GM12878 (cell line): Measurements from ENCODE around the gene CHMP3. TPM values are rescaled to one million over a fixed set of nuclear protein-coding genes. Genes with fewer than 3 reads are reported as not detected.

Experiments
- ATAC-seq: fragments of 200-7000 bp; cut with Tn5 transposase; 3 replicates; pipeline ENCODE4 v1.9.1; 2020; ENCODE audit warnings: mild to moderate bottlenecking, moderate library complexity
- BruUV-seq: library from RNA; stranded (reverse); fragments of 400-500 nt; replicated peaks from 2 replicates; lab custom pipeline; 2021; lab: Mats Ljungman, UMichigan
- CTCF ChIA-PET: fragments of 300-600 bp; sonication (Branson Sonifier 250); formaldehyde crosslinking; extraction: SDS; loops from one replicate; lab custom pipeline; 2021; ENCODE audit warnings: inconsistent platforms; lab: Yijun Ruan, JAX
- POLR2A ChIA-PET: fragments of 350-600 bp; formaldehyde crosslinking; extraction: SDS; loops from one replicate; lab custom pipeline; 2021; ENCODE audit warnings: inconsistent platforms; lab: Charles Lee
- RAD21 ChIA-PET: fragments of 300-600 bp; sonication (Branson Sonifier 250); formaldehyde crosslinking; loops from one replicate; lab custom pipeline; 2023; ENCODE audit warnings: antibody characterized with exemption; ENCODE audit not compliant: unreplicated experiment; lab: Charles Lee
- SMC1A ChIA-PET: fragments of 300-600 bp; sonication (Branson Sonifier 250); formaldehyde crosslinking; loops from one replicate; lab custom pipeline; 2023; ENCODE audit not compliant: unreplicated experiment, uncharacterized antibody; lab: Charles Lee
- DNase-seq: peaks from one replicate; pipeline ENCODE4 v3.0.0-alpha.2; 2011; ENCODE audit warnings: low read depth, low spot score
- FAIRE-seq: peaks from 3 replicates; lab custom pipeline; 2011; peaks lifted over from hg19 to GRCh38; lab: Jason Lieb, UNC
- H2AFZ ChIP-seq: 2 replicates; pipeline ENCODE4 v1.6.0; 2011; ENCODE audit warnings: low read depth, low read length, control low read depth; ENCODE audit not compliant: control insufficient read depth
- H3K27ac ChIP-seq: 2 replicates; pipeline ENCODE4 v1.5.1; 2011; ENCODE audit warnings: control low read depth; ENCODE audit not compliant: control insufficient read depth, insufficient read depth
- H3K27me3 ChIP-seq, 2 experiments: replicated peaks in 1 of 2; 2 replicates each; pipeline versions ENCODE4 v1.6.0 to v1.6.1; 2011; ENCODE audit warnings: low read length in 1 of 2; ENCODE audit not compliant: control insufficient read depth in 2 of 2, insufficient read depth in 2 of 2
- H3K36me3 ChIP-seq, 2 experiments: 2 replicates each; pipeline ENCODE4 v1.5.1; 2011; ENCODE audit warnings: low read length in 1 of 2; ENCODE audit not compliant: control insufficient read depth in 2 of 2, insufficient read depth in 2 of 2
- H3K4me1 ChIP-seq: 2 replicates; pipeline ENCODE4 v1.6.1; 2011; ENCODE audit warnings: mild to moderate bottlenecking, low read length, moderate library complexity, mixed read lengths; ENCODE audit not compliant: control insufficient read depth, insufficient read depth
- H3K4me2 ChIP-seq: 2 replicates; pipeline ENCODE4 v1.6.0; 2011; ENCODE audit warnings: control low read depth; ENCODE audit not compliant: control insufficient read depth, insufficient read depth
- H3K4me3 ChIP-seq: fragments of 200-600 bp; sonication (generic); 2 replicates; pipeline ENCODE4 v1.5.1; 2016
- H3K79me2 ChIP-seq: 2 replicates; pipeline ENCODE4 v1.6.0; 2011; ENCODE audit warnings: low read length; ENCODE audit not compliant: control insufficient read depth, insufficient read depth
- H3K9ac ChIP-seq: 2 replicates; pipeline ENCODE4 v1.8.0; 2011; ENCODE audit warnings: low read length, control low read depth, mixed read lengths; ENCODE audit not compliant: control insufficient read depth, insufficient read depth
- H3K9me3 ChIP-seq: replicated peaks from 3 replicates; pipeline ENCODE4 v1.5.1; 2011; ENCODE audit warnings: mild to moderate bottlenecking, low read length; ENCODE audit not compliant: control insufficient read depth, insufficient read depth
- H4K20me1 ChIP-seq: 2 replicates; pipeline ENCODE4 v1.6.0; 2011; ENCODE audit not compliant: control insufficient read depth, insufficient read depth
- BCLAF1 ChIP-seq: fragments of 450-650 bp; IDR thresholded peaks from 2 replicates; pipeline ENCODE4 v1.6.1; 2017; ENCODE audit warnings: antibody characterized with exemption, mild to moderate bottlenecking, moderate library complexity
- CBX3 ChIP-seq: fragments of 200-600 bp; sonication (generic); IDR thresholded peaks from 2 replicates; pipeline ENCODE4 v1.6.1; 2016; ENCODE audit warnings: low read depth, borderline replicate concordance
- CBX5 ChIP-seq: sonication (generic); IDR thresholded peaks from 2 replicates; pipeline ENCODE4 v1.6.1; 2016; ENCODE audit warnings: low read depth, moderate library complexity, mild to moderate bottlenecking, inconsistent platforms
- HCFC1 ChIP-seq: fragments of 150-350 bp; IDR thresholded peaks from 2 replicates; pipeline ENCODE4 v1.6.1; 2014; ENCODE audit warnings: low read length
- HDGF ChIP-seq: fragments of 450-650 bp; IDR thresholded peaks from 2 replicates; pipeline ENCODE4 v1.6.1; 2016; ENCODE audit warnings: antibody characterized with exemption
- MEF2A ChIP-seq: IDR thresholded peaks from 2 replicates; pipeline ENCODE4 v1.6.1; 2011; ENCODE audit warnings: low read depth, mild to moderate bottlenecking, low read length, moderate library complexity; ENCODE audit not compliant: insufficient read depth
- NFXL1 ChIP-seq: fragments of 450-650 bp; IDR thresholded peaks from 2 replicates; pipeline ENCODE4 v1.6.1; 2017; ENCODE audit warnings: antibody characterized with exemption, mild to moderate bottlenecking, borderline replicate concordance
- TCF12 ChIP-seq: IDR thresholded peaks from 2 replicates; pipeline ENCODE4 v1.6.1; 2011; ENCODE audit warnings: low read depth, mild to moderate bottlenecking, low read length
- ZBED1 ChIP-seq: IDR thresholded peaks from 2 replicates; pipeline ENCODE4 v1.6.1; 2016; ENCODE audit warnings: borderline replicate concordance
- ZNF24 ChIP-seq: fragments of 450-650 bp; IDR thresholded peaks from 2 replicates; pipeline ENCODE4 v1.6.1; 2017; ENCODE audit warnings: antibody characterized with exemption, mild to moderate bottlenecking
- WGBS: methylation state at CpG from one replicate; pipeline ENCODE4 v1.1.6; 2016; ENCODE audit warnings: low lambda C conversion rate; ENCODE audit not compliant: insufficient replicate concordance, insufficient coverage; ENCODE audit errors: missing lambda C conversion rate; 5-methylcytosine and 5-hydroxymethylcytosine counted together
- in situ Hi-C: fragments of 300-500 bp; cut with MboI; formaldehyde crosslinking; loops from 9 replicates; pipeline ENCODE4 v1.14.3; 2018; ENCODE audit warnings: mixed read lengths
- intact Hi-C: fragments of 100-400 bp; cut with micrococcal nuclease; formaldehyde crosslinking; loops from one replicate; pipeline ENCODE4 v1.14.2; 2022; ENCODE audit not compliant: unreplicated experiment
- polyA plus RNA-seq, 11 experiments: library from polyadenylated mRNA; depleted of rRNA in 4 of 11; unstranded in 6 of 11; stranded (reverse) in 5 of 11; fragments of >200 nt; fragmentation: Nextera tagmentation in 4 of 11; fragmentation: Illumina TruSeq in 1 of 11; extraction: Ambion mirVana in 4 of 11; extraction: Trizol in 1 of 11; gene quantifications; 1 replicate in 1 of 11; 2 replicates in 10 of 11; pipeline versions ENCODE4 v1.2.1 to v1.2.3, GENCODE V29; 2011 to 2016; ENCODE audit warnings: inconsistent platforms in 2 of 11, missing spikeins in 2 of 11, low read depth in 1 of 11
- total RNA-seq, 4 experiments: library from RNA; depleted of rRNA in 3 of 4; stranded (reverse); fragments of >200 nt in 3 of 4; fragmentation: Illumina TruSeq in 1 of 4; extraction: Trizol in 1 of 4; gene quantifications; 2 replicates each; pipeline versions ENCODE4 v1.2.1 to v1.2.3, GENCODE V29; 2013 to 2021
- TF ChIP-seq, protein P1 (sequence below): IDR thresholded peaks from 2 replicates; pipeline ENCODE4 v1.6.1; 2012; ENCODE audit warnings: mild to moderate bottlenecking, low read depth, low read length
- TF ChIP-seq, protein P2 (sequence below): fragments of 150-350 bp; IDR thresholded peaks from 2 replicates; pipeline ENCODE4 v1.6.1; 2016; ENCODE audit warnings: low read depth, low read length

The CHMP3 gene
- total and polyA plus RNA-seq, 10 of the 15 experiments (the other 5 are each of a cell fraction or from before 2014, with no cell fraction given), result 22.5 to 56.8 (median 32.5) TPM

- FAIRE-seq (no peak), ATAC-seq (no peak), DNase-seq (no peak)
- TF ChIP-seq ZNF24, result no peak
- no peak for TF ChIP-seq NFXL1
- no peak for TF ChIP-seq CBX5
- no peak for TF ChIP-seq BCLAF1
- TF ChIP-seq, protein P1, sequence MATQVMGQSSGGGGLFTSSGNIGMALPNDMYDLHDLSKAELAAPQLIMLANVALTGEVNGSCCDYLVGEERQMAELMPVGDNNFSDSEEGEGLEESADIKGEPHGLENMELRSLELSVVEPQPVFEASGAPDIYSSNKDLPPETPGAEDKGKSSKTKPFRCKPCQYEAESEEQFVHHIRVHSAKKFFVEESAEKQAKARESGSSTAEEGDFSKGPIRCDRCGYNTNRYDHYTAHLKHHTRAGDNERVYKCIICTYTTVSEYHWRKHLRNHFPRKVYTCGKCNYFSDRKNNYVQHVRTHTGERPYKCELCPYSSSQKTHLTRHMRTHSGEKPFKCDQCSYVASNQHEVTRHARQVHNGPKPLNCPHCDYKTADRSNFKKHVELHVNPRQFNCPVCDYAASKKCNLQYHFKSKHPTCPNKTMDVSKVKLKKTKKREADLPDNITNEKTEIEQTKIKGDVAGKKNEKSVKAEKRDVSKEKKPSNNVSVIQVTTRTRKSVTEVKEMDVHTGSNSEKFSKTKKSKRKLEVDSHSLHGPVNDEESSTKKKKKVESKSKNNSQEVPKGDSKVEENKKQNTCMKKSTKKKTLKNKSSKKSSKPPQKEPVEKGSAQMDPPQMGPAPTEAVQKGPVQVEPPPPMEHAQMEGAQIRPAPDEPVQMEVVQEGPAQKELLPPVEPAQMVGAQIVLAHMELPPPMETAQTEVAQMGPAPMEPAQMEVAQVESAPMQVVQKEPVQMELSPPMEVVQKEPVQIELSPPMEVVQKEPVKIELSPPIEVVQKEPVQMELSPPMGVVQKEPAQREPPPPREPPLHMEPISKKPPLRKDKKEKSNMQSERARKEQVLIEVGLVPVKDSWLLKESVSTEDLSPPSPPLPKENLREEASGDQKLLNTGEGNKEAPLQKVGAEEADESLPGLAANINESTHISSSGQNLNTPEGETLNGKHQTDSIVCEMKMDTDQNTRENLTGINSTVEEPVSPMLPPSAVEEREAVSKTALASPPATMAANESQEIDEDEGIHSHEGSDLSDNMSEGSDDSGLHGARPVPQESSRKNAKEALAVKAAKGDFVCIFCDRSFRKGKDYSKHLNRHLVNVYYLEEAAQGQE, result no peak
- TF ChIP-seq TCF12, result no peak
- no peak for TF ChIP-seq HDGF
- TF ChIP-seq, protein P2, sequence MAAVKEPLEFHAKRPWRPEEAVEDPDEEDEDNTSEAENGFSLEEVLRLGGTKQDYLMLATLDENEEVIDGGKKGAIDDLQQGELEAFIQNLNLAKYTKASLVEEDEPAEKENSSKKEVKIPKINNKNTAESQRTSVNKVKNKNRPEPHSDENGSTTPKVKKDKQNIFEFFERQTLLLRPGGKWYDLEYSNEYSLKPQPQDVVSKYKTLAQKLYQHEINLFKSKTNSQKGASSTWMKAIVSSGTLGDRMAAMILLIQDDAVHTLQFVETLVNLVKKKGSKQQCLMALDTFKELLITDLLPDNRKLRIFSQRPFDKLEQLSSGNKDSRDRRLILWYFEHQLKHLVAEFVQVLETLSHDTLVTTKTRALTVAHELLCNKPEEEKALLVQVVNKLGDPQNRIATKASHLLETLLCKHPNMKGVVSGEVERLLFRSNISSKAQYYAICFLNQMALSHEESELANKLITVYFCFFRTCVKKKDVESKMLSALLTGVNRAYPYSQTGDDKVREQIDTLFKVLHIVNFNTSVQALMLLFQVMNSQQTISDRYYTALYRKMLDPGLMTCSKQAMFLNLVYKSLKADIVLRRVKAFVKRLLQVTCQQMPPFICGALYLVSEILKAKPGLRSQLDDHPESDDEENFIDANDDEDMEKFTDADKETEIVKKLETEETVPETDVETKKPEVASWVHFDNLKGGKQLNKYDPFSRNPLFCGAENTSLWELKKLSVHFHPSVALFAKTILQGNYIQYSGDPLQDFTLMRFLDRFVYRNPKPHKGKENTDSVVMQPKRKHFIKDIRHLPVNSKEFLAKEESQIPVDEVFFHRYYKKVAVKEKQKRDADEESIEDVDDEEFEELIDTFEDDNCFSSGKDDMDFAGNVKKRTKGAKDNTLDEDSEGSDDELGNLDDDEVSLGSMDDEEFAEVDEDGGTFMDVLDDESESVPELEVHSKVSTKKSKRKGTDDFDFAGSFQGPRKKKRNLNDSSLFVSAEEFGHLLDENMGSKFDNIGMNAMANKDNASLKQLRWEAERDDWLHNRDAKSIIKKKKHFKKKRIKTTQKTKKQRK, result no peak
- TF ChIP-seq CBX3, result no peak
- no peak for TF ChIP-seq MEF2A
- TF ChIP-seq HCFC1, result no peak
- no peak for TF ChIP-seq ZBED1
- H3K27me3 ChIP-seq, result no peaks in the 10 kb centered on the region
- WGBS, result 100% methylated on average over 1 of the region's 1 CpG
- peaks cover 9 to 51% of the 10 kb centered on the region in 2 experiments for H3K36me3 ChIP-seq
- no peak overlapping the region for H3K9ac ChIP-seq
- ChIA-PET POLR2A (interaction anchor here (0.6 kb wide), 1 partner anchor 59 kb away, joined by 5 read pairs; no protein-coding TSS in a partner anchor), SMC1A (interaction anchor here (1.0 kb wide), 1 partner anchor 9 kb away, joined by 3 read pairs; no protein-coding TSS in a partner anchor), CTCF (no interaction called here), RAD21 (no interaction called here)
- in situ Hi-C loops, result no loop called here
- intact Hi-C loops, result no loop called here
- H3K27ac ChIP-seq, result no peak overlapping the region
- no peaks in the 10 kb centered on the region for H4K20me1 ChIP-seq
- no TSS peak for BruUV-seq
- H3K4me1 ChIP-seq, result no peaks in the 10 kb centered on the region
- no peak overlapping the region for H3K4me3 ChIP-seq
- no peaks in the 10 kb centered on the region for H3K9me3 ChIP-seq
- H3K4me2 ChIP-seq, result no peak overlapping the region
- H2AFZ ChIP-seq, result no peak overlapping the region
- H3K79me2 ChIP-seq, result no peaks in the 10 kb centered on the region; the same call in none of the 2 replicates
Observed at GRCh38 chr2:86470890-86471289, 92.4 kb downstream of the CHMP3 start.
